Frontal cortex (tissue), 4 donors: ENCODE results near the gene PINLYP. TPM values are rescaled to one million over a fixed set of nuclear protein-coding genes. Genes with fewer than 3 reads are reported as not detected.
A peak's percentile ranks its signal among the peaks of the same experiment; 100 is the strongest.
"Not testable (repeated sequence)": the region's sequence is repeated elsewhere in the genome, so short reads cannot be mapped to it uniquely, and the experiment has no call there.

Experiments
- DNase-seq, 2 donors: peaks; one replicate each; pipeline ENCODE4 v3.0.0; 2012; ENCODE audit warnings: low spot score in 2 of 2
- FAIRE-seq: peaks from 2 replicates; lab custom pipeline; 2012; peaks lifted over from hg19 to GRCh38; lab: Jason Lieb, UNC
- total RNA-seq: library from RNA; depleted of rRNA; stranded (reverse); fragments of >200 nt; gene quantifications from one replicate; pipeline ENCODE4 v1.2.3, GENCODE V29; 2014
- donor health status: control.
- donor health status: control.
- donor health status: control.

Gene PINLYP
- total RNA-seq, 1 donor from 2014 or later = 6.9 TPM

GRCh38 chr19:43575955-43576878 lies 616 bp downstream of the PINLYP start:
- DNase-seq (no peak), FAIRE-seq (no peak)

- no peak for FAIRE-seq
- no peak for DNase-seq
Measured at GRCh38 chr19:43578787-43579186, 3.2 kb downstream of the PINLYP start.

GRCh38 chr19:43581467-43581866 lies 5.9 kb downstream of the PINLYP start:
- FAIRE-seq = no peak
- no peak for DNase-seq

- DNase-seq (no peak), FAIRE-seq (no peak)
Measured at GRCh38 chr19:43582495-43582894, 6.9 kb downstream of the PINLYP start.

- FAIRE-seq (no peak), DNase-seq (no peak)
Measured at GRCh38 chr19:43584484-43584883, 8.9 kb downstream of the PINLYP start.

DNA sequence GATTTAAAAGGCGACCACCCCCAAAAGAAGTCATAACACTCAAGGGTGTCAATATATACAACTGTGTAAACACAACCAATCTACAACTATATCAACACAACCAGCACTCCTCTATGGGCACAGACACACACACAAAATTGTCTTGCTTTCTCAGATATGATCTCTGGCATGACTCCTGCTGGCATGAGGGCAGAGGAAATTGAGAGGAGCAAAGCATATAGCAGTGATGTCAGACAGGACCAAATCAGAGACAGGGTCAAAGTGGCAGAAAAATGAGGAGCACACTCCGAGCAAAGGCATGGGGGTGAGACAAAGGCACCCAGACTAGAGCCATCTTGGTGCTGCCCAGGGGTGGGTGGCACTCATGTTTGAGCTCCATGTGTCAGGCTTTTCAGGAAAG lies 10.7 kb downstream of the PINLYP start:
- DNase-seq (no peak), FAIRE-seq (no peak)

- DNase-seq, FAIRE-seq: not testable (repeated sequence)
Measured at GRCh38 chr19:43587029-43587428, 11.4 kb downstream of the PINLYP start.

DNA sequence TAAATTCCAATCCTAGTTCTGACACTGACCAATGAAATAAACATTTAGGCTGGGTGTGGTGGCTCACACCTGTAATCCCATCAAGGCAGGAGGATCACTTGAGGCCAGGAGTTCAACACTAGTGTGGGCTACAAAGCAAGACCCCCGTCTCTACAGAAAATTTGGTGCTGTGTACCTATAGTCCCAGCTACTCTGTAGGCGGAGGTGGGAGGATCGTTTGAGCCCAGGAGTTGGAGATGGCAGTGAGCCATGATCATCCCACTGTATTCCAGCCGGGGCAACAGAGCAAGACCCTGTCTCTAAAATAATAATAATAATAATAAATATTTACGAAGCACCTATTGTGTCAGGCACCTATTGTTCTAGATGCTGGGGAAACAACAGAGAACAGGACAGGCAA lies 13.7 kb downstream of the PINLYP start:
- FAIRE-seq (no peak), DNase-seq (no peak)

DNA sequence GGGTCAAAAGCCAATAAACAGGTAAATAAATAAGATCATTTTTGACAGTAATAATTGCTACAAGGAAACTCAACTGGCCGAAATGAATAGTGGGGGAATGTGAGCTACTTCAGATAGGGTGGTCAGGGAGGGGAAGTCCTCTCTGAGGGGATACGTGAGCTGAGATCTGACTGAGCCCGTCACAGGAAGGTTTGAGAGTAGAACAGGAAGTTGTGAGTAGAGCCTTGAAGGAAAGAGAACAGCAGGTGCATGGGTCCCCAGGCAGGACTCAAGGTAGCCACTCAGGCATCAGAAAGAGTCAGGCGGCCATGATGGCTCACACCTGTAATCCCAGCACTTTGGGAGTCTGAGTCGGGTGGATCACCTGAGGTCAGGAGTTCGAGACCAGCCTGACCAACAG lies 14.1 kb downstream of the PINLYP start:
- FAIRE-seq (no peak), DNase-seq (no peak)

- DNase-seq = no peak
- no peak for FAIRE-seq
Measured at GRCh38 chr19:43591904-43592772, 16.5 kb downstream of the PINLYP start.

- FAIRE-seq = no peak
Measured at GRCh38 chr19:43592800-43593350, 17.3 kb downstream of the PINLYP start.

GRCh38 chr19:43594081-43594697 lies 18.6 kb downstream of the PINLYP start:
- DNase-seq = no peak
- FAIRE-seq = no peak

More at GRCh38 chr19:43592800-43593350, 17.3 kb downstream of the PINLYP start:
- DNase-seq = no peak

- DNase-seq (no peak), FAIRE-seq (no peak)
Measured at GRCh38 chr19:43594710-43595604, 19.4 kb downstream of the PINLYP start.

- no peak for FAIRE-seq
- no peak for DNase-seq
Measured at GRCh38 chr19:43595605-43595998, 20.0 kb downstream of the PINLYP start.

DNA sequence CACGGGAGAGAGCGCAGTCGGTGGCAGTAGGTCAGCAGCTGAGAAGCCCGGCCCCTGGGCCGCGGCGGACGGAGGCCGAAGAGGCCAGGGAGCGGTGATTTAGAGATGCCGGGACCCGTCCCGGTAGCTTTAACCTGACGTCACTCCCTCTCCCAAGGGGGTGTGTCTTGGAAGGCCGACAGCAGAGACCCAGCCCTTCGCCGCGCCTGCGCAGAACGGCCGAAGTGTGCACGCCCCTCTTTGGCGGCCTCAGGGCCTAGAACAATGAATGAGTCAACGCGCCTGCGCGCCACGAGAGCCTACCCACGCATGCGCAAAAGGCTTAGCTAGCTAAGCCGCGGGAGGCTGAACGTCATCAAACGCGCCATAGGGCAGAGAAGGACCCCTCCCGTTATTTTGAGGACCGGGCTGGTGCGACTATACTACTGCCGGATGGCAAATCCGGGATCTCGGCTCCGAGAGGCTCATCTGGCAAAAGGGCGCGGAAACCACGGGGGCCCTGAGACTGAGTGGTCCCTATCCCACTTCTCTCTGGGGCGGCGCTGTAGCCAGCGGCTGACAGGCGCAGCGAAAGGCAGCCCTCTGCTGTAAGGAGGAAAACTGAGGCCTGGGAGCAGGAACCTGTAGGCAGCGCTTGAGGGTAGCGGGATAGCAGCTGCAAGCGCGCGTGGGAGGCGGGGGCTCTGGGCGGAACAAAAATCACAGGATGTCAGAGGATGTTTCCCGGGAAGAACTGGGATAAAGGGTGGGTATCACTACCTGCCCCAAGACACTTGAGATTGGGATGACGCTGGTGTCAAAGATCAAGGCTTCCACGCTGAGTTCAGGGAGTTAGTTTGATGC lies 20.6 kb downstream of the PINLYP start, which contains the start of the genes IRGQ and ZNF576:
Gene IRGQ, minus strand, starts transcription at position 136 of the 843 bp plus-strand sequence. CDS start 796 bp downstream, outside the sequence.
Gene ZNF576, plus strand, starts transcription at position 597 of the 843 bp plus-strand sequence. CDS start 514 bp downstream, outside the sequence.
- peak; percentile 95 to 97 for DNase-seq

DNA sequence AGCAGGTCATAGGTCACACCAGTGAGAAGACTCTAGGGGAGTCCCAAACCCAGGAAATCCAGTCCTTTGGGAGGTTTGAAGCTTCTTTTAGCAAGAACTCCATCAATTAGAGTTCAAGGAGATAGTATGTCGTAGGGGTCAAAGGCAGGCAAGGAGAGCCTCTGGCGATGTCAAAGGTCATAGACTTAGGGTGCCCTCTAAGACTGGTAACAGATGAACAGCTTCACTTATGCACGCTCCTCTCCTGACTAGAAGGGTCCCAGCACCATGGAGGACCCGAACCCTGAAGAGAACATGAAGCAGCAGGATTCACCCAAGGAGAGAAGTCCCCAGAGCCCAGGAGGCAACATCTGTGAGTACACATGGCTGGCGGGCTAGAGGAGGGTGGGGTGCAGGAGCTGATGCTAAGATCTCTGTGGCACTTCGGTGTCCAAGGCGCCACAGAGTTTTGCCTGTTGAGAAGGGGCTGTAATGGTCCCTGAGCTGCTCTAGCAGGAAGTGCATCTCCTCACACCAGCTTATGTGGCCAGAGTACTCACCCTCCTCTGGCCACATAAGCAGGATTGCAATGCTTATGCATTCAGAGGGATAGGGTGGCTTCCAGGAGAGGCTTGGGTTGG lies 21.4 kb downstream of the PINLYP start:
- DNase-seq = no peak
- FAIRE-seq = no peak

More for the DNA sequence above, 20.6 kb downstream of the PINLYP start, which contains the start of the genes IRGQ and ZNF576:
- peak; percentile 81 for FAIRE-seq

- DNase-seq (no peak), FAIRE-seq (no peak)
Measured at GRCh38 chr19:43597876-43598275, 22.3 kb downstream of the PINLYP start.
